ENCODE data around the gene SYNM.

SYNM gene

DNA sequence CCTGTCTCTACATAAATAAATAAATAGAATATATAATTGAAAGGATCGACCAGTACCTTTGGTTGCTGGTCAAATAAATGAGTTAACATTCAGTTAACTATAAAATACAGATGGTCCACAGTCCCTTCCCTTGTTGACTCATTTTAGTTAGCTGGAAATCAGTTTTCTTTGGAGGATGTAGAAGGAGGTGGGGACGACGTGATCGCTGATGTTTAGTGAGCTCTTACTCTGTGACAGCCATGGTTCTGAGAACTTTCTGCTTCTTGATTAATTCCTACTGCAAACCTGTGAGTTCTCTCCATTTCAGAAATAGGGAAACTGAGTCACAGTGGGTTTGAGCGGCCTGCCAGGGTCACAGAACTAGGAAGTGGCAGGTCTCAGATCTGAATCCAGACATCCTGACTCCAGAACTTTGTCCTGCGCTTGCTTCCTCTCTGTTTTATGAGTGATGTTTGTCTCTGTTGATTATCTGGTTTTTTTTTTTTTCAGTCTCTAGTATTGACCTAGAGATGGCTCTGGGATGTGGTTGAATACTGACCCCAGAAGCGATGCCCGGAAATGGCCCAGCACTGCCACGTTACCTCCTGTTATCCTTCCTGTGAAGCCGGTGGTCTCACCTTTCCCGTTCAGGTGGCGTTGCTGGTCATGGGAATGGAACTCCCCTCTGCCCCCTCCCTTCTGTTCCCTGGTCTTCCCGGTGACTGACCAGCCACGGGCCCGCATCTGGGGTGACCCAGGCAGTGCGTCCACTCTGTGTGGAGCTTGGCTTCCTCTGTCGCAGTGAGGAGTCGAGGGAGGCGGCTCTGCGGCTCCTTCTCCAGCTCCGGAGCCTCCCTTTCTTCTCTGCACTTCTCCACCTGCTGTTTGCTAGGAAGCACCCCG lies 18.2 kb downstream of the SYNM start:
- DNase-seq (ENCODE audit: low read depth) = no peak

DNA sequence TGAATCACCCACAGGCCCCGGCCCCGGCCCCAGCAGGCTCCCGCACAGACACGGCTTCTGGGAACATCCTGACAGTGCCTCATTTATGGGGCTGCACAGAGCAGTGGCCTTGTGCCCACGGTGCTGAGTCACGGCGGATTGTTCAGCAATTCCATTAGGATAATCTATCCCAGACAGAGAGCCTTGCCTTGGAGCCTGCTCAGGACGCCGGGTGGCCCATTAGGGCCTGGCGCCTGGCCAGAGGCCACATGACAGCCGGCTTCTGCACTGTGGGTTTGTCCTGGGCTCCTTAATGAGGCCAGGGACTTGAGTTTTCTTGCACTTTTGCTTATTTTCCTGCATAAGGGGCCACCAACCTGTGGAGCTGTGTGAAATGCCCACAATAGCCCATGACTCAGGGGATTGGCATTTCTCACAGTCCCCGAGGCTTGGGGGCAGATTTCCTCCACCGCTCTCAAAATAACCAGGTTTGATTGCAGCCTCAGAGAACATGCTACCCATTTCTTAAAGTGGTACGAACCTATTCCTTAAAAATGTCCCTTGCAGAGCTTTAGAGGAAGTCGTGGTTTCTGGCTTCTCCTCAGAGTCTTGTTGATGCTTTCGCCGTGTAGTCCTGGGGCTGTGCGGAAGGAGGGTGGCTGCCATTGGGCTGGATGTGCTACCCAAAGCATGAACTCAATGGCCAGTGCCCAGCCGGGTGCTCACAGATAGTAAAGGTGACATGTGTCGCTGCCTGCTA lies 19.0 kb downstream of the SYNM start:
- peak; percentile 96 for DNase-seq (ENCODE audit: low read depth)

DNA sequence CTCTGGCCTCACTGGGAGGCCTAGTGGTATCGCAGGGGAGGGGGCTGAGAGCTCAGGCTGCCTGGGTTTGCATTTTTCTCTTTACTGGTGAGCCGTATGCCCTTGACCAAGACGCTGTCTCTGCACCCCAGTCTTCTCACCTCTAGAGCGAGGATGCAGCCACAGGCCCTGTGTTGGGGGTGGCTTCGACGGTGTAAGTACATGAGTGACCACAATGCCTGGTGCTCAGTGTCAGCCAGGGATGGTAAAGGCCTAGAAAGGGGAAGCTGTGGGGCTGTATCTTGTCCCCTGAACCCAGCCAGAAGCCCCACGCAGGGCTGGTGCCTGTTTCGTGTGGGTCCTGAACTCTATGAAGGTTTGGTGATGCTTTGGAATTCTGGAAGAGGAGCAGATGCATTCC lies 19.8 kb downstream of the SYNM start:
- DNase-seq (ENCODE audit: low read depth) = no peak

- DNase-seq (ENCODE audit: low read depth) = no peak
Measured at GRCh38 chr15:99125061-99125891, 20.4 kb downstream of the SYNM start.

- no peak for DNase-seq (ENCODE audit: low read depth)
Measured at GRCh38 chr15:99126131-99126588, 21.3 kb downstream of the SYNM start.

DNA sequence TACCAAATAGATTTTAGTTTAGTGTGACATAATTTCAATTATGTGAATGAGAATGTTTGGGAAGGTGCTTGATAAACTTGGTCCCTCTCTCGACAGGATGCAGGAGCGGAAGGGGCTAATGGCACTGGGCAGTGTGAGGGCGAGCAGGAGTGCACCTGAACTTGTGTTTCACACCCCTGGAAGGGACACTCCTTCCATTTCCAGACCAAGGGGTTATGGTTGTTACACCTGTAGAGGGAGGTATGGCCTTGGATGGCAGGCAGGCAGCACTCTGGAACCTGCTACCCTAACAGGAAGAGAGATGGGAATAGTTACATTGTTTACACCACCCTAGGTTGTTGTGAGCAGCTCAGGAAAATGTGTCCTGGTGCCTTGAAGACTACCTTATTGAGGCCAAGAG lies 22.1 kb downstream of the SYNM start:
- DNase-seq (ENCODE audit: low read depth) = no peak

GRCh38 chr15:99127773-99128172 lies 22.9 kb downstream of the SYNM start:
- no peak for DNase-seq (ENCODE audit: low read depth)

- DNase-seq (ENCODE audit: low read depth) = no peak
Measured at GRCh38 chr15:99128411-99128810, 23.5 kb downstream of the SYNM start.

- DNase-seq (ENCODE audit: low read depth) = no peak
Measured at GRCh38 chr15:99129644-99130043, 24.8 kb downstream of the SYNM start.

DNA sequence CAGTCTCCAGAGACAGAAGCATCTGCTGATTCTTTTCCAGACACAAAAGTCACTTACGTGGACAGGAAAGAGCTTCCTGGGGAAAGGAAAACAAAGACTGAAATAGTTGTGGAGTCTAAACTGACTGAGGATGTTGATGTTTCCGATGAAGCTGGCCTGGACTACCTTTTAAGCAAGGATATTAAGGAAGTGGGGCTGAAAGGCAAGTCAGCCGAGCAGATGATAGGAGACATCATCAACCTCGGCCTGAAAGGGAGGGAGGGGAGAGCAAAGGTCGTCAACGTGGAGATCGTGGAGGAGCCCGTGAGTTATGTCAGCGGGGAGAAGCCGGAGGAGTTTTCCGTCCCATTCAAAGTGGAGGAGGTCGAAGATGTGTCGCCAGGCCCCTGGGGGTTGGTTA lies 25.4 kb downstream of the SYNM start:
- no peak for DNase-seq (ENCODE audit: low read depth)

DNA sequence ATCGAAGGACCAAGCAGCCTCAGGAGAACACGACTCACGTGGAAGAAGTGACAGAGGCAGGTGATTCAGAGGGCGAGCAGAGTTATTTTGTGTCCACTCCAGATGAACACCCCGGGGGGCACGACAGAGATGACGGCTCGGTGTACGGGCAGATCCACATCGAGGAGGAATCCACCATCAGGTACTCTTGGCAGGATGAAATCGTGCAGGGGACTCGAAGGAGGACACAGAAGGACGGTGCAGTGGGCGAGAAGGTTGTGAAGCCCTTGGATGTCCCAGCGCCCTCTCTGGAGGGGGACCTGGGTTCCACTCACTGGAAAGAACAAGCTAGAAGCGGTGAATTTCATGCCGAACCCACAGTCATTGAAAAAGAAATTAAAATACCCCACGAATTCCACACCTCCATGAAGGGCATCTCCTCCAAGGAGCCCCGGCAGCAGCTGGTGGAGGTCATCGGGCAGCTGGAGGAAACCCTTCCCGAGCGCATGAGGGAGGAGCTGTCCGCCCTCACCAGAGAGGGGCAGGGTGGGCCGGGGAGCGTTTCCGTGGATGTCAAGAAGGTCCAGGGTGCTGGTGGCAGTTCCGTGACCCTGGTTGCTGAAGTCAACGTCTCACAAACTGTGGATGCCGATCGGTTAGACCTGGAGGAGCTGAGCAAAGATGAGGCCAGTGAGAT lies 26.0 kb downstream of the SYNM start:
- no peak for DNase-seq (ENCODE audit: low read depth)

DNA sequence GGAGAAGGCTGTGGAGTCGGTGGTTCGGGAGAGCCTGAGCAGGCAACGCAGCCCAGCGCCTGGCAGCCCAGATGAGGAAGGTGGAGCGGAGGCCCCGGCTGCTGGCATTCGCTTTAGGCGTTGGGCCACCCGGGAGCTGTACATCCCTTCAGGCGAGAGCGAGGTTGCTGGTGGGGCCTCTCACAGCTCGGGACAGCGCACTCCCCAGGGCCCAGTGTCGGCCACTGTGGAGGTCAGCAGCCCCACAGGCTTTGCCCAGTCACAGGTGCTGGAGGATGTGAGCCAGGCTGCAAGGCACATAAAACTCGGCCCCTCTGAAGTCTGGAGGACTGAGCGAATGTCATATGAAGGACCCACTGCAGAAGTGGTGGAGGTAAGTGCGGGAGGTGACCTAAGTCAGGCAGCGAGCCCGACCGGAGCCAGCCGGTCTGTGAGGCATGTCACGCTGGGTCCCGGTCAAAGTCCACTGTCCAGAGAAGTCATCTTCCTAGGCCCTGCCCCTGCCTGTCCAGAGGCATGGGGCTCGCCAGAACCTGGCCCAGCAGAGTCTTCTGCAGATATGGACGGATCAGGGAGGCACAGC lies 26.7 kb downstream of the SYNM start:
- DNase-seq (ENCODE audit: low read depth) = no peak

DNA sequence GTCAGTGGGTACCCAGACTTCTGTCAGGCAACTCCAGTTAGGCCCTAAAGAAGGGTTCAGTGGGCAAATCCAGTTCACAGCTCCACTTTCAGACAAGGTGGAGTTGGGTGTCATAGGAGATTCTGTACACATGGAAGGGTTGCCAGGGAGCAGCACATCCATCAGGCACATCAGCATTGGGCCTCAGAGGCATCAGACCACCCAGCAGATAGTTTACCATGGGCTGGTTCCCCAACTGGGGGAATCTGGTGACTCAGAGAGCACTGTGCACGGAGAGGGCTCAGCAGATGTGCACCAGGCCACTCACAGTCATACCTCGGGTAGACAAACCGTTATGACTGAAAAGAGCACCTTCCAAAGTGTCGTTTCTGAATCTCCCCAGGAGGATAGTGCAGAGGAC lies 27.2 kb downstream of the SYNM start:
- no peak for DNase-seq (ENCODE audit: low read depth)

GRCh38 chr15:99132634-99133287 lies 27.9 kb downstream of the SYNM start:
- no peak for DNase-seq (ENCODE audit: low read depth)

- no peak for DNase-seq (ENCODE audit: low read depth)
Measured at GRCh38 chr15:99134317-99134821, 29.5 kb downstream of the SYNM start.

DNA sequence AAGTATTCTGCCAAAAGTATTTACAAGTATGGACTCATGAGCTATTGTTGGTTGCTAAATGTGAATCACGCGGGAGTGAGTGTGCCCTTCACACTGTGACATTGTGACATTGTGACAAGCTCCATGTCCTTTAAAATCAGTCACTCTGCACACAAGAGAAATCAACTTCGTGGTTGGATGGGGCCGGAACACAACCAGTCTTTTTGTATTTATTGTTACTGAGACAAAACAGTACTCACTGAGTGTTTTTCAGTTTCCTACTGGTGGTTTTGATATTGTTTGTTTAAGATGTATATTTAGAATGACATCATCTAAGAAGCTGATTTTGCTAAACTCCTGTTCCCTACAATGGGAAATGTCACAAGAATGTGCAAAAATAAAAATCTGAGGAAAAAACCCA lies 30.3 kb downstream of the SYNM start:
- no peak for DNase-seq (ENCODE audit: low read depth)

- no peak for DNase-seq (ENCODE audit: low read depth)
Measured at GRCh38 chr15:99137111-99137546, 32.2 kb downstream of the SYNM start.

DNA sequence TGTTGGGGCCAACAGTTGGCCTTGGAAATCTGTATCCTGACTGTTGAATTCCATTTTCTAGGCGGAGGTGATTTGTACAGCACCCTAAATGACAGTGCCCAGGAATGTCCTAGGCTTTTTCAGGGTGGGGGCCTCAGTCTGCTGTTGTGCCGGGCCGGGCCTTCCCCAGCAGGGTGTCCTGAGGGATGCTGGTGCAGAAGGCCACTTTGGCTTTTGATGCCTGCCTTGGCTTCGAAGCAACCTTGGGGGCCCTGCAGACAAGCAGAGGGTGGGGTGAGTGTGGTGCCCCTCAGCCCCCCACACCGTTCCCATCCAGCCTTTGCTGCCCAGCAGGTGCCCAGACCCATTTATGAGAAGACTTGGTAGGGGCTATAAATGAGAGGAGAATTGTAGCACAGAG lies 33.0 kb downstream of the SYNM start:
- DNase-seq (ENCODE audit: low read depth) = no peak

DNA sequence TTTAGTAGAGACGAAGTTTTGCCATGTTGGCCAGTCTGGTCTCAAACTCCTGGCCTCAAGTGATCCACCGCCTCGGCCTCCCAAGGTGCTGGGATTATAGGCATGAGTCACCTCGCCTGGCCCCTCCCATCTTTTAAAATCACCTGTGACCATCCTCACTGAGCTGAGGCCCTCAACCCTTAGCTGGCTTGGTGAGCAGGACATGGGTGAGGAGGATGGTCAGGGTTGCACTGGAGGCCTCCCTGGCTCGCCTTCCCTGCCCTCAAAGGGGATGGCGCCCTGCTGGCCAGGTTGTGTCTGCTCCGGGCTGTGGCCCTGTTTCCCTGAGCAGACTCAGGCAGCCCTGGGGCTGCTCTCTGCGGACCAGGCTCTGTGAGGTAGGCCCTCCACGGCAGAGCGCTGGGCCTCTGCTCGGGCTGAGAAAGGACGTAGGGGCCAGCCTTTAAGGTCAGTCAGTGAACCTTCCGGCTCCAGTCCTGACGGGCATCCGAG lies 33.7 kb downstream of the SYNM start:
- DNase-seq (ENCODE audit: low read depth) = no peak

- DNase-seq (ENCODE audit: low read depth) = no peak
Measured at GRCh38 chr15:99139276-99139675, 34.4 kb downstream of the SYNM start.

- DNase-seq (ENCODE audit: low read depth) = no peak
Measured at GRCh38 chr15:99140590-99140989, 35.7 kb downstream of the SYNM start.
